GM12878 (cell line): ENCODE results near the gene PARPBP. TPM values are rescaled to one million over a fixed set of nuclear protein-coding genes. Genes with fewer than 3 reads are reported as not detected.

ENCODE experiments used
- ATF7 ChIP-seq: fragments of 450-650 bp; IDR thresholded peaks from 2 replicates; pipeline ENCODE4 v1.6.1; 2016; ENCODE audit warnings: low read depth, mild to moderate bottlenecking
- CEBPZ ChIP-seq: fragments of 150-350 bp; IDR thresholded peaks from 2 replicates; pipeline ENCODE4 v1.6.1; 2016; ENCODE audit warnings: low read depth, low read length
- CREB1 ChIP-seq: IDR thresholded peaks from 2 replicates; pipeline ENCODE4 v1.6.1; 2012; ENCODE audit warnings: low read depth, mild to moderate bottlenecking, inconsistent platforms
- EGR1 ChIP-seq, 2 experiments: IDR thresholded peaks; 1 replicate in 1 of 2; 2 replicates in 1 of 2; pipeline ENCODE4 v1.6.1; 2011 to 2012; ENCODE audit warnings: low read depth in 2 of 2, low read length in 2 of 2, borderline replicate concordance in 1 of 2, mild to moderate bottlenecking in 1 of 2, moderate library complexity in 1 of 2
- ESRRA ChIP-seq: IDR thresholded peaks from 2 replicates; pipeline ENCODE4 v1.6.1; 2012; ENCODE audit warnings: mild to moderate bottlenecking, low read length, improper control_type of control experiment
- HCFC1 ChIP-seq: fragments of 150-350 bp; IDR thresholded peaks from 2 replicates; pipeline ENCODE4 v1.6.1; 2014; ENCODE audit warnings: low read length
- IKZF1 ChIP-seq: fragments of 450-650 bp; conservative IDR thresholded peaks from 2 replicates; pipeline ENCODE4 v1.6.1; 2017; ENCODE audit warnings: antibody characterized with exemption, mild to moderate bottlenecking
- IRF3 ChIP-seq: fragments of 450-650 bp; IDR thresholded peaks from 2 replicates; pipeline ENCODE4 v1.6.1; 2014; ENCODE audit warnings: mild to moderate bottlenecking
- LARP7 ChIP-seq: fragments of 450-650 bp; IDR thresholded peaks from 2 replicates; pipeline ENCODE4 v1.6.1; 2017; ENCODE audit warnings: mild to moderate bottlenecking
- NFIC ChIP-seq: IDR thresholded peaks from 2 replicates; pipeline ENCODE4 v1.6.1; 2012; ENCODE audit warnings: low read depth, mild to moderate bottlenecking, inconsistent platforms, low read length, moderate library complexity
- NFXL1 ChIP-seq: fragments of 450-650 bp; IDR thresholded peaks from 2 replicates; pipeline ENCODE4 v1.6.1; 2017; ENCODE audit warnings: antibody characterized with exemption, mild to moderate bottlenecking, borderline replicate concordance
- NFYB ChIP-seq: IDR thresholded peaks from 2 replicates; pipeline ENCODE4 v1.6.1; 2011; ENCODE audit warnings: low read depth, mild to moderate bottlenecking, low read length, improper control_type of control experiment, moderate library complexity; ENCODE audit not compliant: insufficient read depth
- RBBP5 ChIP-seq: fragments of 200-600 bp; sonication (generic); conservative IDR thresholded peaks from 2 replicates; pipeline ENCODE4 v1.6.1; 2016
- SIX5 ChIP-seq: IDR thresholded peaks from 2 replicates; pipeline ENCODE4 v1.6.1; 2011; ENCODE audit warnings: mild to moderate bottlenecking, low read depth, low read length, moderate library complexity; ENCODE audit not compliant: severe bottlenecking
- SMAD5 ChIP-seq: IDR thresholded peaks from 2 replicates; pipeline ENCODE4 v1.6.1; 2016; ENCODE audit warnings: antibody characterized with exemption, low read depth
- SPI1 ChIP-seq: IDR thresholded peaks from 2 replicates; pipeline ENCODE4 v1.6.1; 2011; ENCODE audit warnings: low read depth, mild to moderate bottlenecking, low read length, moderate library complexity, borderline replicate concordance; ENCODE audit not compliant: insufficient read depth
- SRF ChIP-seq, 2 experiments: IDR thresholded peaks; 2 replicates each; pipeline ENCODE4 v1.6.1; 2011; ENCODE audit warnings: low read depth in 2 of 2, low read length in 2 of 2, mild to moderate bottlenecking in 1 of 2, moderate library complexity in 1 of 2
- TAF1 ChIP-seq: IDR thresholded peaks from 2 replicates; pipeline ENCODE4 v1.6.1; 2011; ENCODE audit warnings: mild to moderate bottlenecking, low read depth, low read length, borderline replicate concordance
- USF2 ChIP-seq: IDR thresholded peaks from 2 replicates; pipeline ENCODE4 v1.6.1; 2011; ENCODE audit warnings: low read depth, low read length, improper control_type of control experiment, borderline replicate concordance
- WRNIP1 ChIP-seq: IDR thresholded peaks from 2 replicates; pipeline ENCODE4 v1.6.1; 2011; ENCODE audit warnings: low read depth, low read length, improper control_type of control experiment, borderline replicate concordance
- ZBED1 ChIP-seq: IDR thresholded peaks from 2 replicates; pipeline ENCODE4 v1.6.1; 2016; ENCODE audit warnings: borderline replicate concordance
- polyA plus RNA-seq, 11 experiments: library from polyadenylated mRNA; depleted of rRNA in 4 of 11; unstranded in 6 of 11; stranded (reverse) in 5 of 11; fragments of >200 nt; fragmentation: Nextera tagmentation in 4 of 11; fragmentation: Illumina TruSeq in 1 of 11; extraction: Ambion mirVana in 4 of 11; extraction: Trizol in 1 of 11; gene quantifications; 1 replicate in 1 of 11; 2 replicates in 10 of 11; pipeline versions ENCODE4 v1.2.1 to v1.2.3, GENCODE V29; 2011 to 2016; ENCODE audit warnings: inconsistent platforms in 2 of 11, missing spikeins in 2 of 11, low read depth in 1 of 11
- total RNA-seq, 4 experiments: library from RNA; depleted of rRNA in 3 of 4; stranded (reverse); fragments of >200 nt in 3 of 4; fragmentation: Illumina TruSeq in 1 of 4; extraction: Trizol in 1 of 4; gene quantifications; 2 replicates each; pipeline versions ENCODE4 v1.2.1 to v1.2.3, GENCODE V29; 2013 to 2021
- TF ChIP-seq, protein P1 (sequence below): IDR thresholded peaks from 2 replicates; pipeline ENCODE4 v1.6.1; 2012; ENCODE audit warnings: low read depth, low read length, improper control_type of control experiment

The PARPBP gene
- total and polyA plus RNA-seq, 10 of the 15 experiments (the other 5 are each of a cell fraction or from before 2014, with no cell fraction given) = 20.3 to 57.7 (median 32.4) TPM

- TF ChIP-seq, protein P1, sequence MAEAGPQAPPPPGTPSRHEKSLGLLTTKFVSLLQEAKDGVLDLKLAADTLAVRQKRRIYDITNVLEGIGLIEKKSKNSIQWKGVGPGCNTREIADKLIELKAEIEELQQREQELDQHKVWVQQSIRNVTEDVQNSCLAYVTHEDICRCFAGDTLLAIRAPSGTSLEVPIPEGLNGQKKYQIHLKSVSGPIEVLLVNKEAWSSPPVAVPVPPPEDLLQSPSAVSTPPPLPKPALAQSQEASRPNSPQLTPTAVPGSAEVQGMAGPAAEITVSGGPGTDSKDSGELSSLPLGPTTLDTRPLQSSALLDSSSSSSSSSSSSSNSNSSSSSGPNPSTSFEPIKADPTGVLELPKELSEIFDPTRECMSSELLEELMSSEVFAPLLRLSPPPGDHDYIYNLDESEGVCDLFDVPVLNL = peak; percentile 99
- TF ChIP-seq TAF1 (peak; percentile 92), CEBPZ (no peak), NFIC (no peak), SIX5 (peak; percentile 36), LARP7 (peak; percentile 75), RBBP5 (0 out of 2 replicates have a peak, but pooled peaks have one; percentile 58), ESRRA (no peak), ATF7 (peak; percentile 48), IKZF1 (peak; percentile 81), NFYB (peak; percentile 86), IRF3 (peak; percentile 45; the same call in 1 of the 2 replicates), WRNIP1 (no peak), ZBED1 (peak; percentile 62; the same call in 1 of the 2 replicates), NFXL1 (no peak), CREB1 (peak; percentile 88), EGR1 (IDR thresholded peaks at IDR 0.05; ENCODE audit: borderline replicate concordance in 1 of 2, low read depth in 2 of 2, low read length in 2 of 2) (peak in 1 of 2 experiments; percentile 20; a peak in 1 of 3 replicates), SRF (IDR thresholded peaks at IDR 0.05; ENCODE audit: low read depth in 2 of 2, low read length in 2 of 2) (peak in 1 of 2 experiments; percentile 34; a peak in 1 of 4 replicates), HCFC1 (peak; percentile 63), SPI1 (no peak), SMAD5 (peak; percentile 53), USF2 (no peak)
These were observed at the start of gene PARPBP, which contains the start of gene NUP37 (continued) for GRCh38 chr12:102119674-102120563.
